Peyer's patch (tissue), 4 donors: ENCODE measurements around the gene MOK. TPM values are rescaled to one million over a fixed set of nuclear protein-coding genes. Genes with fewer than 3 reads are reported as not detected.
A peak's percentile ranks its signal among the peaks of the same experiment; 100 is the strongest.

Experiments
- DNase-seq, 3 donors: peaks; one replicate each; pipeline ENCODE4 v3.0.0-alpha.2; 2017 to 2019
- H3K27ac ChIP-seq, 4 donors: fragments of 200-600 bp; sonication (generic); one replicate each; pipeline ENCODE4 v1.5.1; 2016 to 2019
- H3K27me3 ChIP-seq, 2 donors: fragments of 200-600 bp; sonication (generic); one replicate each; pipeline ENCODE4 v1.5.1; 2019
- H3K36me3 ChIP-seq, 3 donors: fragments of 200-600 bp; sonication (generic); one replicate each; pipeline ENCODE4 v1.5.1; 2016 to 2019
- H3K4me1 ChIP-seq, 4 donors: fragments of 200-600 bp; sonication (generic); one replicate each; pipeline ENCODE4 v1.5.1; 2016 to 2019
- H3K4me3 ChIP-seq, 4 donors: fragments of 200-600 bp; sonication (generic); 1 replicate in 3 of 4; 2 replicates in 1 of 4; pipeline ENCODE4 v1.5.1; 2016 to 2019; ENCODE audit warnings: mild to moderate bottlenecking in 1 of 4
- H3K9me3 ChIP-seq, 4 donors: fragments of 200-600 bp; sonication (generic); one replicate each; pipeline ENCODE4 v1.5.1; 2016 to 2019; ENCODE audit warnings: mild to moderate bottlenecking in 1 of 4
- POLR2A ChIP-seq, 2 donors: fragments of 450-650 bp; IDR thresholded peaks; one replicate each; pipeline ENCODE4 v1.5.1; 2017; ENCODE audit warnings: antibody characterized with exemption in 2 of 2, mild to moderate bottlenecking in 2 of 2, moderate library complexity in 2 of 2
- total RNA-seq, 4 donors: library from RNA; depleted of rRNA; stranded (reverse); fragments of >200 nt; gene quantifications; one replicate each; pipeline ENCODE4 v1.1.0, GENCODE V29; 2016
- TF ChIP-seq, protein P1 (sequence below), 6 experiments: fragments of 450-650 bp in 4 of 6; fragments of 200-600 bp in 2 of 6; sonication (generic) in 1 of 6; IDR thresholded peaks; one replicate each; pipeline ENCODE4 v1.5.1; 2017 to 2019; ENCODE audit warnings: antibody characterized with exemption in 6 of 6, mild to moderate bottlenecking in 3 of 6, moderate library complexity in 1 of 6

The MOK gene
- total RNA-seq, 4 donors from 2014 or later, result 4.6 to 30.5 (median 14.6) TPM

DNA sequence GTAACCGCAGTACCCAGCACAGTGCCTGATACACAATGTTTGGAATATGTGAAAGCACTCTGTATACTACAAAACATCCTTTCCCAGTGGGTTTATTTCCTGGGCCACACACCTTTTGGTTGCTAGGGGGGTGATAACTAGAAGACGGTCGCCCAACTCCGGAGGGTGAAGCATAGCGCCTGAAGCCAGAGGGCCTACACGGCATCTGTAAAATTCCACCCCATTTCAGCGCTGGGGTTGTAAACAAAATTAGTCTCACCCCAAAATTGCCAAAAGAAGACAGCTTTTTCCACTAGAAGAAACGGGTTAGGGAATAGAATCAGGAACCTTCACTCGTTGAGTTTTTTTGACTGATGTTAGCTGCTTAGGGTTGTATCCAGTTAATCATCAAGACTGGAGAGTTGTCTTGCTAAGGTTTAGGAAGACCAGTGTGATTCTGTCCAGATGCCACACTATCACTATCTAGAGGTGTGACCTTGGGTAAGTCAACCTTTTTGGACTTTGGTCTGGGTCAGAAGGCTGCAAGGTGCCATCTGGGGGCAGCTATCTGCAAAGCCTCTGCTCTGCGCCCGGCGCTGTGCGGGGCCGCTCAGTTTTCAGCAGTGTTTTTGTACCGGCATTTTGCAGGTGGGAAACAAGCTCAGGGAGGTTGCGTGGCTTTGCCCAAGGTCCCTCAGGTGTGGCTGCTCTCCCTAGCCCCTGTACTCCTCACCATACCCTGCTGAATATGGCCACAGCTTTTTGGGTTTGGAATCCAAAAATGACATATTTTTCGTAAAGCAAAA lies 15.9 kb upstream of the MOK start:
- H3K27me3 ChIP-seq, result no peaks in the 10 kb centered on the region
- H3K4me3 ChIP-seq, result peak overlapping the region in 2 of 4 donors; percentile 73 to 78
- H3K27ac ChIP-seq, result peak overlapping the region; percentile 82 to 93 (median 92)
- TF ChIP-seq, protein P1, sequence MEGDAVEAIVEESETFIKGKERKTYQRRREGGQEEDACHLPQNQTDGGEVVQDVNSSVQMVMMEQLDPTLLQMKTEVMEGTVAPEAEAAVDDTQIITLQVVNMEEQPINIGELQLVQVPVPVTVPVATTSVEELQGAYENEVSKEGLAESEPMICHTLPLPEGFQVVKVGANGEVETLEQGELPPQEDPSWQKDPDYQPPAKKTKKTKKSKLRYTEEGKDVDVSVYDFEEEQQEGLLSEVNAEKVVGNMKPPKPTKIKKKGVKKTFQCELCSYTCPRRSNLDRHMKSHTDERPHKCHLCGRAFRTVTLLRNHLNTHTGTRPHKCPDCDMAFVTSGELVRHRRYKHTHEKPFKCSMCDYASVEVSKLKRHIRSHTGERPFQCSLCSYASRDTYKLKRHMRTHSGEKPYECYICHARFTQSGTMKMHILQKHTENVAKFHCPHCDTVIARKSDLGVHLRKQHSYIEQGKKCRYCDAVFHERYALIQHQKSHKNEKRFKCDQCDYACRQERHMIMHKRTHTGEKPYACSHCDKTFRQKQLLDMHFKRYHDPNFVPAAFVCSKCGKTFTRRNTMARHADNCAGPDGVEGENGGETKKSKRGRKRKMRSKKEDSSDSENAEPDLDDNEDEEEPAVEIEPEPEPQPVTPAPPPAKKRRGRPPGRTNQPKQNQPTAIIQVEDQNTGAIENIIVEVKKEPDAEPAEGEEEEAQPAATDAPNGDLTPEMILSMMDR (IDR thresholded peaks at IDR 0.05), result peak in 1 of 6 experiments; percentile 3
- TF ChIP-seq POLR2A (IDR thresholded peaks at IDR 0.05), result no peak
- no peak for DNase-seq
- no peaks in the 10 kb centered on the region for H3K9me3 ChIP-seq
- no peaks in the 10 kb centered on the region for H3K36me3 ChIP-seq
- peaks cover 0 to 43% (median 9%) of the 10 kb centered on the region in 4 donors for H3K4me1 ChIP-seq

DNA sequence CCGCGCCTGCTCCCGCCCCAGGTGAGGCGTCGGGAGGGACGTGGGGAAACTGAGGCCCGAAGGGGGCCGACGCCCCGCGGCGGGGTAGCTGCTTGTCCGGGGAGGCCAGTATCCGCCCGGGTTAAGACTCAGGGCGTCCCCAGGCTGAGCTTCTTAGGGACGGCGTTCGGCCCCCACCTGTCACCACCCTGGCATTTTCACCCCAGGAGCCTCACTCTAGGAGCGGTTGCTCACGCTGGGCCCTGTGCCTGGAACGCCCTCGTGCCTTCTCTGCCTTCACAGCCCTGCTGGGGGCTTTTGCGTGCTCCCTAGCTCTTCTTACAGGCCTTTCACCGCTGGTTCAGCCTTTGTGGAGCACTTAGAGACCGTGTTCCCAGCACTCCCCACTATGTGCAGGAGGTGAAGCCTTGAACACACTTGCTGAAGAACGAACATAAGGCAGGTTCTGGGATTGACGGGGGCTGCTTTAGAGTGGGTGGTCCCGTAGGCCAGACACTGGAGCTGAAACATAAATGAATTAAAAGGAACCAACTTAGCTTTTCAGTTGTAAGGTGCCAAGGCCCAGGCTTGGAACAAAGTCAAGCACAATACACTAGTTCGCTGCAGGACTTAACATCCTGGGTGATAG lies 15.2 kb upstream of the MOK start:
- Histone ChIP-seq H3K27me3 (no peaks in the 10 kb centered on the region), H3K4me1 (peaks cover 0 to 44% (median 9%) of the 10 kb centered on the region in 4 donors), H3K36me3 (no peaks in the 10 kb centered on the region), H3K4me3 (peak overlapping the region; percentile 65 to 92 (median 76)), H3K27ac (peak overlapping the region; percentile 82 to 93 (median 92)), H3K9me3 (no peaks in the 10 kb centered on the region)
- TF ChIP-seq POLR2A (IDR thresholded peaks at IDR 0.05), result no peak
- TF ChIP-seq, protein P1 (IDR thresholded peaks at IDR 0.05), result no peak
- peak; percentile 53 to 68 (median 64) for DNase-seq

DNA sequence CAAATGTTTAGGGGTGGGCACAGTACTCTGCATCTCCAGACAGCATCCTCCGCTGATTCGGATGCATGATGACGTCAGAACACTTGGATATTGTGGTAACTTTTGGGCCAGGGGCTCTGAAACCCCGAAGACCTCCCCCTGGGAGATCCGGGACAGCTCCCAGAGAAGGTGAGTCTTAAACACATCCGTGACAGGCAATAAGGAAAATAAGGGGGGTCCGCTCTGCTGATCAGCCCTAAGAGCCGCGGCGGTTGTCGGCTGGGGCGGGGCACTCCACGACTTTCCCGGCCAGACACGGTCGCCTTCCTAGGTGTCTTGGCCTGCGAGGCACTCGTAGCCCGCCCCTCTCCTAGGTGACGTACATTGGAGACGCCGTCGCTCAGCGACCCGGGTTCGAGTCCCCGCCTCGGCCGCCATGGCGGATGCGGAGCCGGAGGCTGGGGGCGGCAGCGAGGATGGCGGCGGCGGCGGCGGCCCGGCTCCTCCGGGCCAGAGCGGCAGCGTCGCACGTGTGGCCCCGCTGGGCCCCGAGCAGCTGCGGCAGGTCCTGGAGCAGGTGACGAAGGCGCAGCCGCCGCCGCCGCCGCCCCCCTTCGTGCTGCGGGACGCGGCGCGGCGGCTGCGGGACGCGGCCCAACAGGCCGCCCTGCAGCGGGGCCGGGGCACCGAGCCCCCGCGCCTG lies 14.5 kb upstream of the MOK start, which contains the start of gene ZNF839:
Gene ZNF839, plus strand, starts transcription at position 396 of the 682 bp plus-strand sequence. Its CDS starts 20 bp downstream, at position 416.
- Histone ChIP-seq H3K27me3 (no peaks in the 10 kb centered on the region), H3K4me1 (peaks cover 0 to 47% (median 9%) of the 10 kb centered on the region in 4 donors), H3K27ac (peak within 1 kb of the TSS; percentile 82 to 93 (median 92)), H3K9me3 (no peaks in the 10 kb centered on the region), H3K4me3 (peak within 1 kb of the TSS; percentile 65 to 92 (median 76)), H3K36me3 (no peaks in the 10 kb centered on the region)
- peak; percentile 90 to 97 (median 93) for DNase-seq
- TF ChIP-seq, protein P1 (IDR thresholded peaks at IDR 0.05), result no peak
- TF ChIP-seq POLR2A (IDR thresholded peaks at IDR 0.05), result peak in 1 of 2 donors; percentile 63

DNA sequence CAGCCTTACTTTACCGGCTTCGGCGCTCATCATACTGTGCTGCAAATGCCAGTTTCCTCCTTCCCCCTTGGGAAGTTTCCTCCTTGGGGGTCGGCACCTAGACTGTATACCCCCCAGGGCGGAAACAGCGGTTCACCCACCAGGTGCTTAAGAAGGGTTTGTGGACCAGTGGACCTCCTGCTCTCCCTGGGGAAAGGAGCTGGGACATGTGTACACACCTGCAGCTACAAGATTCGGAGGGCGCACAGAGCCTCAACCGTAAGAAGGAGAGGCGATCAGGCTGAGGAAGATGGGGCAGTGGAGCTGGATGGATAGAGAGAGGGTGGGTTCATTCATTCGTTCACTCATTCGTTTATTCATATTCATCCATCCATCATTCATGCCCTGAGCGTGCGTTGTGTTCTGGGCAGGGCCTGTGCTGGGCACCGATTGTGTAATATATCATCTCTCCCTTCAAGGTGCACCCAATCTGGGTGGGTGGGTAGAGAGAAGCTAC lies 13.9 kb upstream of the MOK start:
- no peak for TF ChIP-seq POLR2A (IDR thresholded peaks at IDR 0.05)
- TF ChIP-seq, protein P1 (IDR thresholded peaks at IDR 0.05), result no peak

DNA sequence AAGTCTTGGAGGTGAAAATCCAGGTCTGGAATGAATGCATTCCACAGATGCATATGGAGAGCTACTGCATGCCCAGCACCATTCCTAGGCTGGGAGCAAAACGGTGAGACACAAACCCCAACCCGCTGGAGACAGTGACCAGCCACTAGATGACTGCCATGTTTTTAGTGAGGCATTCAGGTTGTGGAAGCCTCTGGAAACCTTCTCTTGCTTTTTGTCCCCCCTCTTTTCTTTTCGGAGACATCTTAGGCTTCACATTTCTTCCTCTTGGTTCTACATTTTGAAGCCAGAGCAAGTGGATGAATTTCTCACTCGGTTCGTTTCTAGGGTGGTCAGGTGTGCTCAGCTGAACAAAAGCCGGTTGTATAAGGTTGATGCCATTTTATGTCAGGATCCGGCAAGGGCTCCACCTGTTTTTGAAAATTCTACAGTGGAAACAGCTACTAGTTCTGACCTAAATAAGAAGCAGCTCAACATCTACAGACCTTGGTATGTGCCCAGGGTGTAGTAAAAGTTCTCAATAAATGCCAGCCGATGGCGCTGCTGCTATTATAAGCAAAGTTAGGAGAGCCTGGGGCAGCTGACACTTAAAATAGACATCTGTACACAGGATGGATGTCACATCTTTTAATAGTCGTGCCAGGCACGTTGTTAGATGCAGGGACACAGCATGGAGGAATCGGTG lies 12.7 kb upstream of the MOK start:
- H3K27ac ChIP-seq, result peak overlapping the region; percentile 71 to 93 (median 81)
- H3K9me3 ChIP-seq, result no peaks in the 10 kb centered on the region
- H3K4me3 ChIP-seq, result peak overlapping the region; percentile 39 to 58 (median 52)
- H3K4me1 ChIP-seq, result peaks cover 0 to 40% (median 9%) of the 10 kb centered on the region in 4 donors
- TF ChIP-seq, protein P1 (IDR thresholded peaks at IDR 0.05), result peak in 4 of 6 experiments; percentile 10 to 49 (median 34)
- TF ChIP-seq POLR2A (IDR thresholded peaks at IDR 0.05), result no peak
- H3K36me3 ChIP-seq, result no peaks in the 10 kb centered on the region
- no peaks in the 10 kb centered on the region for H3K27me3 ChIP-seq
- peak in 2 of 3 donors; percentile 36 to 66 for DNase-seq

More for the DNA sequence above, 13.9 kb upstream of the MOK start:
- Histone ChIP-seq H3K9me3 (no peaks in the 10 kb centered on the region), H3K4me3 (peak overlapping the region; percentile 65 to 92 (median 76)), H3K36me3 (no peaks in the 10 kb centered on the region), H3K27ac (peak overlapping the region; percentile 82 to 93 (median 92)), H3K4me1 (peaks cover 0 to 48% (median 9%) of the 10 kb centered on the region in 4 donors), H3K27me3 (no peaks in the 10 kb centered on the region)
- no peak for DNase-seq
